Mesenchymal stem cell (in vitro differentiated cells and primary cell): ENCODE results near the gene LRRK2.

ENCODE experiments used
- DNase-seq: peaks from one replicate; pipeline ENCODE4 v3.0.0-alpha.2; 2013
- H2AFZ ChIP-seq: one replicate; pipeline ENCODE4 v1.6.1; 2013; ENCODE audit warnings: low read depth, mild to moderate bottlenecking, control low read depth, inconsistent platforms, low read length, moderate library complexity
- H2AK5ac ChIP-seq: 2 replicates; pipeline ENCODE4 v1.6.1; 2013; ENCODE audit warnings: low read length, moderate library complexity, mild to moderate bottlenecking, inconsistent platforms; ENCODE audit not compliant: severe bottlenecking
- H2BK120ac ChIP-seq: one replicate; pipeline ENCODE4 v1.6.1; 2013; ENCODE audit warnings: low read depth, mild to moderate bottlenecking, inconsistent platforms, low read length, moderate library complexity
- H2BK12ac ChIP-seq, 2 experiments: one replicate each; pipeline ENCODE4 v1.6.1; 2013; ENCODE audit warnings: inconsistent platforms in 2 of 2, low read length in 2 of 2, mild to moderate bottlenecking in 2 of 2, moderate library complexity in 2 of 2, control low read depth in 1 of 2
- H2BK15ac ChIP-seq: one replicate; pipeline ENCODE4 v1.6.1; 2013; ENCODE audit warnings: mild to moderate bottlenecking, low read depth, inconsistent platforms; ENCODE audit not compliant: poor library complexity, severe bottlenecking
- H2BK5ac ChIP-seq: 2 replicates; pipeline ENCODE4 v1.6.1; 2013; ENCODE audit warnings: low read depth, mild to moderate bottlenecking, low read length, control low read depth, inconsistent platforms; ENCODE audit not compliant: poor library complexity, severe bottlenecking
- H3K14ac ChIP-seq, 2 experiments: one replicate each; pipeline ENCODE4 v1.6.1; 2013; ENCODE audit warnings: inconsistent platforms in 2 of 2, low read length in 2 of 2, control low read depth in 1 of 2, mild to moderate bottlenecking in 1 of 2, moderate library complexity in 1 of 2
- H3K18ac ChIP-seq, 2 experiments: one replicate each; pipeline ENCODE4 v1.6.1; 2013; ENCODE audit warnings: inconsistent platforms in 2 of 2, low read length in 2 of 2, control low read depth in 1 of 2, low read depth in 1 of 2, mild to moderate bottlenecking in 1 of 2
- H3K23ac ChIP-seq, 2 experiments: one replicate each; pipeline ENCODE4 v1.6.1; 2013; ENCODE audit warnings: inconsistent platforms in 2 of 2, low read length in 2 of 2, mild to moderate bottlenecking in 2 of 2, moderate library complexity in 2 of 2, control low read depth in 1 of 2
- H3K27ac ChIP-seq: 2 replicates; pipeline ENCODE4 v1.5.1; 2013; ENCODE audit warnings: mild to moderate bottlenecking, moderate library complexity, low read length, control low read depth, inconsistent platforms; ENCODE audit not compliant: poor library complexity, severe bottlenecking
- H3K27me3 ChIP-seq, 2 experiments: 2 replicates each; pipeline versions ENCODE4 v1.6.1 to v1.7.0; 2013; ENCODE audit warnings: low read length in 2 of 2, mild to moderate bottlenecking in 2 of 2, moderate library complexity in 2 of 2, control low read depth in 1 of 2, inconsistent platforms in 1 of 2; ENCODE audit not compliant: control insufficient read depth in 1 of 2, insufficient read depth in 1 of 2
- H3K36me3 ChIP-seq, 2 experiments: 2 replicates each; pipeline versions ENCODE4 v1.6.1 to v1.7.0; 2013; ENCODE audit warnings: low read length in 2 of 2, control low read depth in 1 of 2, inconsistent platforms in 1 of 2, low read depth in 1 of 2, mild to moderate bottlenecking in 1 of 2; ENCODE audit not compliant: insufficient read depth in 2 of 2, control insufficient read depth in 1 of 2
- H3K4ac ChIP-seq, 2 experiments: one replicate each; pipeline ENCODE4 v1.6.1; 2013; ENCODE audit warnings: inconsistent platforms in 2 of 2, low read length in 2 of 2, mild to moderate bottlenecking in 2 of 2, moderate library complexity in 2 of 2, control low read depth in 1 of 2, low read depth in 1 of 2
- H3K4me1 ChIP-seq: 2 replicates; pipeline ENCODE4 v1.6.1; 2013; ENCODE audit warnings: low read depth, low read length, control low read depth; ENCODE audit not compliant: control insufficient read depth, insufficient read depth
- H3K4me2 ChIP-seq: 2 replicates; pipeline ENCODE4 v1.6.1; 2013; ENCODE audit warnings: low read length, mild to moderate bottlenecking, inconsistent platforms; ENCODE audit not compliant: poor library complexity, severe bottlenecking
- H3K4me3 ChIP-seq, 2 experiments: 2 replicates each; pipeline versions ENCODE4 v1.5.1 to v1.7.0; 2013; ENCODE audit warnings: low read length in 2 of 2, mild to moderate bottlenecking in 2 of 2, control low read depth in 1 of 2, low read depth in 1 of 2; ENCODE audit not compliant: insufficient read depth in 1 of 2
- H3K79me1 ChIP-seq: replicated peaks from 2 replicates; pipeline ENCODE4 v1.6.1; 2013; ENCODE audit warnings: mild to moderate bottlenecking, control low read depth, low read length, inconsistent platforms; ENCODE audit not compliant: poor library complexity, severe bottlenecking
- H3K9ac ChIP-seq: 2 replicates; pipeline ENCODE4 v1.7.0; 2013; ENCODE audit warnings: mild to moderate bottlenecking, low read length, moderate library complexity
- H3K9me3 ChIP-seq: 2 replicates; pipeline ENCODE4 v1.7.0; 2013; ENCODE audit warnings: mild to moderate bottlenecking, low read length; ENCODE audit not compliant: control insufficient read depth
- H4K8ac ChIP-seq: one replicate; pipeline ENCODE4 v1.6.1; 2013; ENCODE audit warnings: inconsistent platforms, mild to moderate bottlenecking, low read length, moderate library complexity
- H4K91ac ChIP-seq: one replicate; pipeline ENCODE4 v1.6.1; 2013; ENCODE audit warnings: mild to moderate bottlenecking, low read length, inconsistent platforms
- WGBS: methylation state at CpG from one replicate; pipeline ENCODE4 v1.1.7; 2013; ENCODE audit warnings: mixed read lengths; 5-methylcytosine and 5-hydroxymethylcytosine counted together

LRRK2 gene

DNA sequence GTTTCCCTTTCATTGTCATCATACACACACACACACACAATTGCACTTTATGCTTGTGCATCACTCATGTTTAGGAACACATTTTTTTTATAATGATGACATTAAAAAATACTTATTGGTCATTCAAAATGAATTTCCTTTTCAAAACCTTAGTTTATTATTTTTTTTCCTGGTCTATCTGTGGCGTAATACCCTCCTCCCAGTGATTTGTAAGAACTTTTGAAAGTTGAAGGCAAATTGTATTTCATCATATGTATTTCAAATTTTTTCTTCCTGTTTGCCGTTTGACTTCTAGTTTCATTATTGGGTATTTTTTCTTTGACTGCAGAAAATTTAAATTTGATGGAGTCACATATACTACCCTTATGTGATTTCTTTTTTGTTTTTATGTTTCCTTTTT is 2.5 kb upstream of the LRRK2 start:
- H3K9ac ChIP-seq = no peak overlapping the region
- no peak overlapping the region for H2BK15ac ChIP-seq
- peaks cover 7% of the 10 kb centered on the region for H3K4me1 ChIP-seq
- no peak overlapping the region for H3K4me2 ChIP-seq
- no CpG with 5 or more reads among the region's 2 CpGs for WGBS
- H3K27ac ChIP-seq = no peak overlapping the region
- H2BK12ac ChIP-seq = no peak overlapping the region
- H2BK120ac ChIP-seq = no peak overlapping the region
- no peaks in the 10 kb centered on the region for H3K79me1 ChIP-seq
- H3K18ac ChIP-seq = no peak overlapping the region
- H3K9me3 ChIP-seq = no peaks in the 10 kb centered on the region
- no peak overlapping the region for H4K91ac ChIP-seq
- no peak overlapping the region for H2AK5ac ChIP-seq
- no peaks in the 10 kb centered on the region for H3K36me3 ChIP-seq
- H2AFZ ChIP-seq = no peak overlapping the region
- H3K23ac ChIP-seq = no peak overlapping the region
- no peak for DNase-seq
- no peak overlapping the region for H3K4ac ChIP-seq
- no peak overlapping the region for H3K4me3 ChIP-seq
- no peak overlapping the region for H3K14ac ChIP-seq
- H3K27me3 ChIP-seq = no peaks in the 10 kb centered on the region
- H4K8ac ChIP-seq = no peak overlapping the region
- no peak overlapping the region for H2BK5ac ChIP-seq

DNA sequence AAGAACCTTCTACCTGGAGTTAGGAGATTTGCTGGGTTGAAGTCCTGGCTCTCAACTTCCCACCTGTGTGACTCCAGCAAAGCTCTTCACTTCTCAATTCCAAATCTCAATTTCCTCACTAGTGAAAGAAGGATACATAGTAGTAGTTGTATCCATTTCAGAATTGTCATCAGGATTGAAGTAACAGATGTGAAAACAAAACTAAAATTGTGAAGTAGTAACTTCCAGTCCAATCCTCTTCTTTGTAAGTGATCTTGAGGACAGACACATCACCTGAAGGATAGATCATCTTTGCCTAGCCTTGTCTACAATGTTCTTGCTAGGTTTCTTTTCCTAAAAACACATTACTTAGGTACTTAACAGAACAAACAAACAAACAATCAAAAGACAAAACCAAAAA is 1.2 kb upstream of the LRRK2 start:
- no peak overlapping the region for H3K23ac ChIP-seq
- H3K4ac ChIP-seq = no peak overlapping the region
- H2BK15ac ChIP-seq = no peak overlapping the region
- H3K4me3 ChIP-seq = peak overlapping the region in 1 of 2 experiments; percentile 91
- no peak overlapping the region for H2BK12ac ChIP-seq
- H3K4me2 ChIP-seq = no peak overlapping the region
- no peak overlapping the region for H2AK5ac ChIP-seq
- H3K36me3 ChIP-seq = no peaks in the 10 kb centered on the region
- H2BK5ac ChIP-seq = no peak overlapping the region
- no peak overlapping the region for H4K91ac ChIP-seq
- no peak overlapping the region for H2AFZ ChIP-seq
- no peak overlapping the region for H2BK120ac ChIP-seq
- peak overlapping the region; percentile 91 for H3K9ac ChIP-seq
- H3K79me1 ChIP-seq = no peaks in the 10 kb centered on the region
- DNase-seq = no peak
- H3K18ac ChIP-seq = no peak overlapping the region
- H3K4me1 ChIP-seq = peaks cover 7% of the 10 kb centered on the region
- no peak overlapping the region for H3K27ac ChIP-seq
- no peaks in the 10 kb centered on the region for H3K9me3 ChIP-seq
- H3K27me3 ChIP-seq = no peaks in the 10 kb centered on the region
- no peak overlapping the region for H3K14ac ChIP-seq
- no peak overlapping the region for H4K8ac ChIP-seq

DNA sequence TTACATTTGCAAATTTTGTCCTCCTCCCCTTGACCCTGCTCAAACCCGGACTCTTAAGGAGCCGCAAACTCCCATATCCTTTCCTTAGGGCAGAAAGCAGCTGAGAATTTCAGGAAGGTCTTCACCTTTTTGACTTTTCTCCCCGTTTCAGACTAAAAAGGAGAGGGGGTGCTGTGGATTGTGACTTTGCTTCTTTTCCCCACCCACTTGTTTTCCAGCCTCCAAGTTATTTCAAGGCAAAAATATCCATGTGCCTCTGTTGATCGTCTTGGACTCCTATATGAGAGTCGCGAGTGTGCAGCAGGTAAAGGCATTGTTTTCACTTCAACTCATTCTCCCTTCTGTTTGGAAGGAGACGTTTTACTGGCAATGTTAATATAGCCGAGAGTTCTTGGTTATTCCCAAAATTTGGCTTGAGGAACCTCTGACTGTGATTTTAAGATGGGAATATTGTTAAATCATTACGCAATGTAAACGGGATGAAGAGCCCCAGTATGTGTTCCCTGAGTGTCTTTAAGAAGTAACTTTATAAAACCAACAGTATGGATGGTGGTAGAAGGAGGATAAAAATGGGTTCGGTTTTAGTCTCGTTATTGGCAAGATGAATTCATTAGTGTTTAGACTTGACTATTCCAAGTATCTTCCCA is 663 bp downstream of the LRRK2 start:
- WGBS = 62% methylated on average over 12 of the region's 12 CpGs

DNA sequence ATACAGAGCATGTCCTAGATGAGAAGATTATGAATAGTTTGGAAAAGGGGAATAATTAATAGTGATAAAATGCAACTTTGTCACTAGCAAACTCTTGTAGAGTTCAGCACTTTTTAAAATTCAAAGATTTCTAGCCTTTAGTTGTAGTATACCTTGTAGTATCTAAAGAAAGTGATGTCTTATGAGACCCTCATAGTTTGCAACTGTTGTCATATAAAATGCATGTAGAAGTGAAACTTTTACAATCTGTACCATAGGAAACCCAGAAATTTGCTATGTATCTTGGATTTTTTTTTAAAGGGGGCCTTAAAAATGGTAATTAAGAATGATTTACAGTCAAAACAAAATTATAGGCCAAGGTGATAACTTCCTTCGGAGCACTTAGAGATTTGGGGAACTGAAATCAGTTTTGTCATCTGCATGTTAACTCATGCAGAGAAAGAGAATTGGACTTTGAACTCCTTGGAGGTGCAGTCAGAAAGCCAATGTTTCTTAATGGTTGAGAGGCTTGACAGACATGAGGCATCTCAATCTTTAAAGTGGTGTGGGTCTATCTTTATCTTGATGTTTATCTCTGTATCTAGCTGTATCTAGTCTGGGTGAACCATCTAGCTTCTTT is 1.3 kb downstream of the LRRK2 start:
- H3K4me1 ChIP-seq = peaks cover 7% of the 10 kb centered on the region
- no peak overlapping the region for H4K8ac ChIP-seq
- H3K14ac ChIP-seq = no peak overlapping the region
- no peaks in the 10 kb centered on the region for H3K79me1 ChIP-seq
- 98% methylated on average over 1 of the region's 1 CpG for WGBS
- H3K4ac ChIP-seq = no peak overlapping the region
- peak overlapping the region in 1 of 2 experiments; percentile 91 for H3K4me3 ChIP-seq
- DNase-seq = no peak
- H3K9ac ChIP-seq = peak overlapping the region; percentile 91
- no peak overlapping the region for H2AFZ ChIP-seq
- H3K36me3 ChIP-seq = no peaks in the 10 kb centered on the region
- H3K27me3 ChIP-seq = no peaks in the 10 kb centered on the region
- no peak overlapping the region for H3K27ac ChIP-seq
- H3K18ac ChIP-seq = no peak overlapping the region
- H2BK5ac ChIP-seq = no peak overlapping the region
- no peak overlapping the region for H2BK15ac ChIP-seq
- H3K23ac ChIP-seq = no peak overlapping the region
- H2BK120ac ChIP-seq = no peak overlapping the region
- no peak overlapping the region for H2AK5ac ChIP-seq
- no peak overlapping the region for H2BK12ac ChIP-seq
- no peak overlapping the region for H3K4me2 ChIP-seq
- no peak overlapping the region for H4K91ac ChIP-seq
- no peaks in the 10 kb centered on the region for H3K9me3 ChIP-seq

More for the DNA sequence above, 663 bp downstream of the LRRK2 start:
- no peak overlapping the region for H3K14ac ChIP-seq
- H3K4ac ChIP-seq = no peak overlapping the region
- H3K23ac ChIP-seq = no peak overlapping the region
- H3K4me1 ChIP-seq = peaks cover 7% of the 10 kb centered on the region
- no peak overlapping the region for H4K8ac ChIP-seq
- no peak for DNase-seq
- no peaks in the 10 kb centered on the region for H3K27me3 ChIP-seq
- H2AK5ac ChIP-seq = no peak overlapping the region
- no peak overlapping the region for H2AFZ ChIP-seq
- no peaks in the 10 kb centered on the region for H3K36me3 ChIP-seq
- H3K27ac ChIP-seq = no peak overlapping the region
- no peaks in the 10 kb centered on the region for H3K9me3 ChIP-seq
- H3K18ac ChIP-seq = no peak overlapping the region
- peak overlapping the region in 1 of 2 experiments; percentile 91 for H3K4me3 ChIP-seq
- no peak overlapping the region for H2BK120ac ChIP-seq
- H3K4me2 ChIP-seq = peak overlapping the region; percentile 91
- no peak overlapping the region for H2BK15ac ChIP-seq
- H3K79me1 ChIP-seq = no peaks in the 10 kb centered on the region
- H2BK5ac ChIP-seq = no peak overlapping the region
- peak overlapping the region; percentile 91 for H3K9ac ChIP-seq
- no peak overlapping the region for H2BK12ac ChIP-seq
- no peak overlapping the region for H4K91ac ChIP-seq
